Caco-2 (cell line): ENCODE data around the gene CACNA1C. TPM values are rescaled to one million over a fixed set of nuclear protein-coding genes. Genes with fewer than 3 reads are reported as not detected.

Source experiments
- BruUV-seq: library from RNA; stranded (reverse); fragments of 400-500 nt; replicated peaks from 2 replicates; lab custom pipeline; 2021; lab: Mats Ljungman, UMichigan
- CTCF ChIA-PET: fragments of 300-600 bp; sonication (Branson Sonifier 250); formaldehyde crosslinking; loops from one replicate; lab custom pipeline; 2022; ENCODE audit warnings: antibody characterized with exemption; lab: Charles Lee
- POLR2A ChIA-PET: fragments of 300-600 bp; sonication (Branson Sonifier 250); formaldehyde crosslinking; loops from one replicate; lab custom pipeline; 2022; ENCODE audit warnings: antibody characterized with exemption; lab: Charles Lee
- DNase-seq, 2 experiments: peaks; one replicate each; pipeline versions ENCODE4 v3.0.0 to v3.0.0-alpha.2; 2020 to 2022
- H3K27me3 ChIP-seq: replicated peaks from 2 replicates; pipeline ENCODE4 v1.6.0; 2011; ENCODE audit warnings: low read length; ENCODE audit not compliant: control insufficient read depth, insufficient read depth
- H3K36me3 ChIP-seq: 2 replicates; pipeline ENCODE4 v1.5.1; 2011; ENCODE audit warnings: low read length; ENCODE audit not compliant: control insufficient read depth, insufficient read depth
- H3K4me1 ChIP-seq: fragments of 250-450 bp; sonication (Bioruptor Pico); 2 replicates; pipeline ENCODE4 v1.5.1; 2020; ENCODE audit warnings: mild to moderate bottlenecking
- H3K4me3 ChIP-seq: 2 replicates; pipeline ENCODE4 v1.5.1; 2011; ENCODE audit warnings: low read depth, mild to moderate bottlenecking, control low read depth, low read length
- H3K9me3 ChIP-seq: fragments of 250-450 bp; sonication (Bioruptor Pico); 2 replicates; pipeline ENCODE4 v1.5.1; 2020; ENCODE audit warnings: mild to moderate bottlenecking, moderate library complexity
- H3K27ac Mint-ChIP-seq: one replicate; pipeline ENCODE4 v1.8.0; 2022; ENCODE audit warnings: mixed read lengths; ENCODE audit not compliant: unreplicated experiment
- H3K27me3 Mint-ChIP-seq: one replicate; pipeline ENCODE4 v1.8.0; 2022; ENCODE audit warnings: mixed read lengths; ENCODE audit not compliant: insufficient read depth, unreplicated experiment
- H3K36me3 Mint-ChIP-seq: one replicate; pipeline ENCODE4 v1.8.0; 2022; ENCODE audit warnings: mild to moderate bottlenecking, mixed read lengths; ENCODE audit not compliant: insufficient read depth, unreplicated experiment
- H3K4me1 Mint-ChIP-seq: one replicate; pipeline ENCODE4 v1.8.0; 2022; ENCODE audit warnings: low read depth, mixed read lengths; ENCODE audit not compliant: unreplicated experiment
- H3K4me3 Mint-ChIP-seq: one replicate; pipeline ENCODE4 v1.8.0; 2022; ENCODE audit warnings: mild to moderate bottlenecking, moderate library complexity, mixed read lengths; ENCODE audit not compliant: unreplicated experiment
- H3K9me3 Mint-ChIP-seq: one replicate; pipeline ENCODE4 v1.8.0; 2022; ENCODE audit warnings: mixed read lengths; ENCODE audit not compliant: unreplicated experiment
- CTCF ChIP-seq, 2 experiments: fragments of 200-600 bp in 1 of 2; IDR thresholded peaks; 1 replicate in 1 of 2; 2 replicates in 1 of 2; pipeline versions ENCODE4 v1.5.1 to v1.8.0; 2011 to 2022; ENCODE audit warnings: antibody characterized with exemption in 1 of 2, control low read depth in 1 of 2, inconsistent platforms in 1 of 2, low read depth in 1 of 2, low read length in 1 of 2, mild to moderate bottlenecking in 1 of 2, moderate library complexity in 1 of 2; ENCODE audit not compliant: insufficient read depth in 1 of 2, severe bottlenecking in 1 of 2, unreplicated experiment in 1 of 2
- intact Hi-C: fragments of 100-400 bp; cut with micrococcal nuclease; formaldehyde crosslinking; loops from one replicate; pipeline ENCODE4 v1.10.0; 2022; ENCODE audit not compliant: unreplicated experiment
- total RNA-seq: library from RNA; stranded (reverse); gene quantifications from 2 replicates; pipeline ENCODE4 v1.2.3, GENCODE V29; 2022

CACNA1C gene
- total RNA-seq, 1 experiment from 2014 or later: not detected

GRCh38 chr12:2324387-2324786 lies 271.6 kb downstream of the CACNA1C start:
- CTCF ChIA-PET: no interaction called here
- Mint-ChIP-seq H3K36me3 (no peaks in the 10 kb centered on the region), H3K4me3 (no peak overlapping the region), H3K27me3 (peaks cover 38% of the 10 kb centered on the region), H3K9me3 (no peaks in the 10 kb centered on the region), H3K27ac (no peak overlapping the region), H3K4me1 (no peaks in the 10 kb centered on the region)
- TF ChIP-seq CTCF (IDR thresholded peaks at IDR 0.05; ENCODE audit: insufficient read depth in 1 of 2, low read depth in 1 of 2, low read length in 1 of 2, severe bottlenecking in 1 of 2, unreplicated experiment in 1 of 2): no peak
- no TSS peak for BruUV-seq
- Histone ChIP-seq H3K36me3 (no peaks in the 10 kb centered on the region), H3K27me3 (peaks cover 3% of the 10 kb centered on the region), H3K4me3 (no peak overlapping the region), H3K9me3 (no peaks in the 10 kb centered on the region; the same call in 1 of the 2 replicates), H3K4me1 (peaks cover 7% of the 10 kb centered on the region; the same call in 1 of the 2 replicates)
- DNase-seq: no peak
- intact Hi-C loops: no loop called here
- POLR2A ChIA-PET: no interaction called here

- Mint-ChIP-seq H3K27ac (no peak overlapping the region), H3K4me3 (no peak overlapping the region), H3K9me3 (no peaks in the 10 kb centered on the region), H3K27me3 (peaks cover 39% of the 10 kb centered on the region), H3K4me1 (no peaks in the 10 kb centered on the region), H3K36me3 (no peaks in the 10 kb centered on the region)
- H3K9me3 ChIP-seq: no peaks in the 10 kb centered on the region; the same call in 1 of the 2 replicates
- CTCF ChIA-PET: no interaction called here
- no peaks in the 10 kb centered on the region for H3K36me3 ChIP-seq
- no peak for DNase-seq
- BruUV-seq: no TSS peak
- no peaks in the 10 kb centered on the region for H3K4me1 ChIP-seq
- intact Hi-C loops: no loop called here
- no peak for TF ChIP-seq CTCF (IDR thresholded peaks at IDR 0.05; ENCODE audit: insufficient read depth in 1 of 2, low read depth in 1 of 2, low read length in 1 of 2, severe bottlenecking in 1 of 2, unreplicated experiment in 1 of 2)
- POLR2A ChIA-PET: no interaction called here
- H3K27me3 ChIP-seq: peaks cover 3% of the 10 kb centered on the region
- no peak overlapping the region for H3K4me3 ChIP-seq
These were observed 272.7 kb downstream of the CACNA1C start for GRCh38 chr12:2325519-2325918.

- no peaks in the 10 kb centered on the region for H3K36me3 Mint-ChIP-seq
- H3K4me3 Mint-ChIP-seq: no peak overlapping the region
- no peaks in the 10 kb centered on the region for H3K36me3 ChIP-seq
- no peak for TF ChIP-seq CTCF (IDR thresholded peaks at IDR 0.05; ENCODE audit: insufficient read depth in 1 of 2, low read depth in 1 of 2, low read length in 1 of 2, severe bottlenecking in 1 of 2, unreplicated experiment in 1 of 2)
- no peaks in the 10 kb centered on the region for H3K4me1 Mint-ChIP-seq
- H3K4me1 ChIP-seq: no peaks in the 10 kb centered on the region
- H3K27me3 ChIP-seq: peaks cover 3% of the 10 kb centered on the region
- CTCF ChIA-PET: no interaction called here
- BruUV-seq: no TSS peak
- no peak for DNase-seq
- H3K4me3 ChIP-seq: no peak overlapping the region
- H3K27ac Mint-ChIP-seq: no peak overlapping the region
- H3K9me3 ChIP-seq: no peaks in the 10 kb centered on the region; the same call in 1 of the 2 replicates
- peaks cover 41% of the 10 kb centered on the region for H3K27me3 Mint-ChIP-seq
- no peaks in the 10 kb centered on the region for H3K9me3 Mint-ChIP-seq
- intact Hi-C loops: no loop called here
- POLR2A ChIA-PET: no interaction called here
These were observed 273.7 kb downstream of the CACNA1C start for GRCh38 chr12:2326470-2326869.
